OCI-LY7 (cell line): ENCODE measurements around the gene GBP4. TPM values are rescaled to one million over a fixed set of nuclear protein-coding genes. Genes with fewer than 3 reads are reported as not detected.

Experiments used
- Bru-seq: library from RNA; stranded (reverse); fragments of 400-500 nt; gene quantifications from one replicate; lab custom pipeline; 2021; lab: Mats Ljungman, UMichigan
- BruChase-seq, 2 experiments: library from RNA; stranded (reverse); fragments of 400-500 nt; gene quantifications; one replicate each; lab custom pipeline; 2021; lab: Mats Ljungman, UMichigan
- BruUV-seq: library from RNA; stranded (reverse); fragments of 400-500 nt; replicated peaks from 2 replicates; lab custom pipeline; 2021; lab: Mats Ljungman, UMichigan
- CTCF ChIA-PET: fragments of 300-600 bp; sonication (Branson Sonifier 250); formaldehyde crosslinking; loops from one replicate; lab custom pipeline; 2022; ENCODE audit warnings: antibody characterized with exemption; ENCODE audit not compliant: unreplicated experiment; lab: Charles Lee
- POLR2A ChIA-PET: fragments of 300-600 bp; sonication (Branson Sonifier 250); formaldehyde crosslinking; loops from one replicate; lab custom pipeline; 2022; ENCODE audit warnings: antibody characterized with exemption; lab: Charles Lee
- DNase-seq: peaks from one replicate; pipeline ENCODE4 v3.0.0-alpha.2; 2015; ENCODE audit warnings: low spot score
- H2AFZ ChIP-seq: fragments of 200-600 bp; sonication (generic), shearing (Covaris generic); 2 replicates; pipeline ENCODE4 v1.6.1; 2014; ENCODE audit warnings: mild to moderate bottlenecking, antibody characterized with exemption, low read length, moderate library complexity
- H3K27ac ChIP-seq: fragments of 200-600 bp; sonication (generic); 2 replicates; pipeline ENCODE4 v1.5.1; 2014; ENCODE audit warnings: mixed run types, low read depth, mild to moderate bottlenecking, moderate library complexity, low read length, inconsistent platforms; ENCODE audit not compliant: poor library complexity, severe bottlenecking
- H3K36me3 ChIP-seq: fragments of 200-600 bp; sonication (generic); 2 replicates; pipeline ENCODE4 v1.6.1; 2014; ENCODE audit warnings: mild to moderate bottlenecking, antibody characterized with exemption, low read length, moderate library complexity, mixed read lengths; ENCODE audit not compliant: insufficient read depth
- H3K4me1 ChIP-seq: fragments of 200-600 bp; sonication (generic); 2 replicates; pipeline ENCODE4 v1.5.1; 2014; ENCODE audit warnings: mild to moderate bottlenecking, low read length; ENCODE audit not compliant: insufficient read depth, poor library complexity, severe bottlenecking
- H3K4me2 ChIP-seq: fragments of 200-600 bp; sonication (generic); 2 replicates; pipeline ENCODE4 v1.6.1; 2014; ENCODE audit warnings: mild to moderate bottlenecking, low read length
- H3K4me3 ChIP-seq: fragments of 200-600 bp; sonication (generic); 2 replicates; pipeline ENCODE4 v1.5.1; 2014; ENCODE audit warnings: mild to moderate bottlenecking, low read depth, low read length; ENCODE audit not compliant: poor library complexity, severe bottlenecking
- H3K79me2 ChIP-seq: fragments of 200-600 bp; sonication (generic); 2 replicates; pipeline ENCODE4 v1.6.1; 2016; ENCODE audit warnings: low read depth, mild to moderate bottlenecking, low read length, moderate library complexity, mixed read lengths; ENCODE audit not compliant: insufficient read depth
- H3K9me2 ChIP-seq: fragments of 200-600 bp; sonication (generic); 2 replicates; pipeline ENCODE4 v1.6.1; 2016; ENCODE audit warnings: mild to moderate bottlenecking, low read length, mixed read lengths; ENCODE audit not compliant: insufficient read depth
- H3K9me3 ChIP-seq: fragments of 200-600 bp; sonication (generic); 2 replicates; pipeline ENCODE4 v1.6.1; 2014; ENCODE audit warnings: mild to moderate bottlenecking, mixed run types, low read length, mixed read lengths
- H4K20me1 ChIP-seq: fragments of 200-600 bp; sonication (generic); 2 replicates; pipeline ENCODE4 v1.6.1; 2014; ENCODE audit warnings: mild to moderate bottlenecking, antibody characterized with exemption, low read length, moderate library complexity, mixed read lengths; ENCODE audit not compliant: insufficient read depth
- EZH2phosphoT487 ChIP-seq: fragments of 200-600 bp; sonication (generic); IDR thresholded peaks from 2 replicates; pipeline ENCODE4 v1.6.1; 2018; ENCODE audit warnings: low read depth, borderline replicate concordance, mild to moderate bottlenecking, mixed run types, antibody characterized with exemption, low read length, moderate library complexity, mixed read lengths
- intact Hi-C: fragments of 100-400 bp; cut with micrococcal nuclease; formaldehyde crosslinking; loops from one replicate; pipeline ENCODE4 v1.10.0; 2022; ENCODE audit not compliant: unreplicated experiment
- long read RNA-seq: library from polyadenylated mRNA; stranded (forward); transcript quantifications from one replicate; pipeline ENCODE4 v2.0.0, GENCODE V29; 2022
- total RNA-seq, 2 experiments: library from RNA; depleted of rRNA in 1 of 2; stranded (reverse); fragments of >200 nt in 1 of 2; shearing (Covaris generic) in 1 of 2; gene quantifications; 2 replicates each; pipeline ENCODE4 v1.2.3, GENCODE V29; 2014 to 2022
- TF ChIP-seq, protein P1 (sequence below): fragments of 200-600 bp; sonication (generic); conservative IDR thresholded peaks from 2 replicates; pipeline ENCODE4 v1.5.1; 2014; ENCODE audit warnings: mild to moderate bottlenecking, antibody characterized with exemption, low read length, moderate library complexity, mixed read lengths

Gene GBP4, protein sequence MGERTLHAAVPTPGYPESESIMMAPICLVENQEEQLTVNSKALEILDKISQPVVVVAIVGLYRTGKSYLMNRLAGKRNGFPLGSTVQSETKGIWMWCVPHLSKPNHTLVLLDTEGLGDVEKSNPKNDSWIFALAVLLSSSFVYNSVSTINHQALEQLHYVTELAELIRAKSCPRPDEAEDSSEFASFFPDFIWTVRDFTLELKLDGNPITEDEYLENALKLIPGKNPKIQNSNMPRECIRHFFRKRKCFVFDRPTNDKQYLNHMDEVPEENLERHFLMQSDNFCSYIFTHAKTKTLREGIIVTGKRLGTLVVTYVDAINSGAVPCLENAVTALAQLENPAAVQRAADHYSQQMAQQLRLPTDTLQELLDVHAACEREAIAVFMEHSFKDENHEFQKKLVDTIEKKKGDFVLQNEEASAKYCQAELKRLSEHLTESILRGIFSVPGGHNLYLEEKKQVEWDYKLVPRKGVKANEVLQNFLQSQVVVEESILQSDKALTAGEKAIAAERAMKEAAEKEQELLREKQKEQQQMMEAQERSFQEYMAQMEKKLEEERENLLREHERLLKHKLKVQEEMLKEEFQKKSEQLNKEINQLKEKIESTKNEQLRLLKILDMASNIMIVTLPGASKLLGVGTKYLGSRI
- total RNA-seq (2014; rRNA removed; shearing (Covaris generic)) (not detected in 2 replicates), total RNA-seq (2022) (not detected in 2 replicates), Bru-seq, nascent RNA (not detected), BruChase-seq, experiment 1, labeled RNA remaining after a 6-hour chase (not detected), BruChase-seq, experiment 2, labeled RNA remaining after a 2-hour chase (not detected)
- long read RNA-seq, result 0 reads

DNA sequence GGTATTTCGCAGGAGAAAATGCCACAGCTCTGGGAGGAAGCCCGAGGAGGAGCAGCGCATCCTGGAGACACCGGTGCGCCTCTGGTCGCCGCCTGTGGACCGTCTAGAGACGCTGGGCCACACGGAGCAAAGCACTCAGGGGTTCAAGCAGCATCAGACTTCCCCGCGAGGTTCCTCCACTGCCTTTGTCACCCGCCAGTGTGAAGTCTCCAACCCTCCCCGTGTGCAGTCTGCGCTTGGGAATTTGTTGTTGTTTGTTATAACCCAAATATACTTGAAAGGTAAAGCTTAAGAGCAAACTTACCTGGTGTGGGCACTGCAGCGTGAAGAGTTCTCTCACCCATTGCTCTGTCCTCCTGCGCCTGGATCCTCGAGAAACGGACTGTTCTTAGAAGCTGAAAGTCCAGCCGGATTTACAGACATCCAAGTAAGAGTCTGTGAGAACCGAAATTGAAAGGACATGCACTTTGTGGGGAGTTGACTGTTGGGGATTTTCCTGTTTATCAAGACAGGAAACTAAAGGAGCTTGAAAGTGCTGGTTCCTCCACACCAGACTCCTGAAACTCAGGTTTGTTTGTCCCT lies at the start of gene GBP4:
Gene GBP4, minus strand, starts transcription at position 452 of the 582 bp plus-strand sequence. Its CDS starts 108 bp downstream, at position 344.
- POLR2A ChIA-PET, result no interaction called here
- no peak for DNase-seq
- TF ChIP-seq, protein P1, sequence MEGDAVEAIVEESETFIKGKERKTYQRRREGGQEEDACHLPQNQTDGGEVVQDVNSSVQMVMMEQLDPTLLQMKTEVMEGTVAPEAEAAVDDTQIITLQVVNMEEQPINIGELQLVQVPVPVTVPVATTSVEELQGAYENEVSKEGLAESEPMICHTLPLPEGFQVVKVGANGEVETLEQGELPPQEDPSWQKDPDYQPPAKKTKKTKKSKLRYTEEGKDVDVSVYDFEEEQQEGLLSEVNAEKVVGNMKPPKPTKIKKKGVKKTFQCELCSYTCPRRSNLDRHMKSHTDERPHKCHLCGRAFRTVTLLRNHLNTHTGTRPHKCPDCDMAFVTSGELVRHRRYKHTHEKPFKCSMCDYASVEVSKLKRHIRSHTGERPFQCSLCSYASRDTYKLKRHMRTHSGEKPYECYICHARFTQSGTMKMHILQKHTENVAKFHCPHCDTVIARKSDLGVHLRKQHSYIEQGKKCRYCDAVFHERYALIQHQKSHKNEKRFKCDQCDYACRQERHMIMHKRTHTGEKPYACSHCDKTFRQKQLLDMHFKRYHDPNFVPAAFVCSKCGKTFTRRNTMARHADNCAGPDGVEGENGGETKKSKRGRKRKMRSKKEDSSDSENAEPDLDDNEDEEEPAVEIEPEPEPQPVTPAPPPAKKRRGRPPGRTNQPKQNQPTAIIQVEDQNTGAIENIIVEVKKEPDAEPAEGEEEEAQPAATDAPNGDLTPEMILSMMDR, result no peak
- TF ChIP-seq EZH2phosphoT487, result no peak
- Histone ChIP-seq H3K9me2 (no peaks in the 10 kb centered on the region), H3K4me3 (no peak within 1 kb of the TSS), H4K20me1 (no peaks in the 10 kb centered on the region), H3K4me1 (no peaks in the 10 kb centered on the region), H3K4me2 (no peak within 1 kb of the TSS), H3K36me3 (no peaks in the 10 kb centered on the region), H2AFZ (no peak within 1 kb of the TSS), H3K27ac (no peak within 1 kb of the TSS), H3K9me3 (no peaks in the 10 kb centered on the region), H3K79me2 (no peaks in the 10 kb centered on the region)
- CTCF ChIA-PET, result no interaction called here
- BruUV-seq, result no TSS peak
- intact Hi-C loops, result no loop called here

DNA sequence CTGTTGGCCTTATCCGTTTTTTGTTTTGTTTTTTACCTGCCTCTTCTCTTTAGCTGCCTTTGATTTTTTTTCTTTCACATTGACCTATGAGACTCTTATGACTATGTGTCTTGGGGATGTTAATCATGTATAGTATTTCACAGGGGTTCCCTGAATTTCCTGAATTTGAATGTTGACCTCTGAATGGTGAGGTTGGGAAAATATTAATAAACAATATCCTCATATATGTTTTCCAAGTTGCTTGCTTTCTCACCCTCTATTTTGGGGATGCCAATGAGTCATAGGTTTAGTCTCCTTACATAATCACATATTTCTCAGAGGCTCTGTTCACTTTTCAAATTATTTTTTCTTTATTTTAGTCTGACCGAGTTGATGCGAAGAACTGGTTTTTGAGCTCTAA lies 44.3 kb upstream of the GBP4 start:
- TF ChIP-seq EZH2phosphoT487, result no peak
- TF ChIP-seq, protein P1, result no peak
- no peaks in the 10 kb centered on the region for H3K9me3 ChIP-seq
- intact Hi-C loops, result no loop called here
- H3K4me3 ChIP-seq, result no peak overlapping the region
- BruUV-seq, result no TSS peak
- H3K79me2 ChIP-seq, result no peaks in the 10 kb centered on the region
- 0 out of 2 replicates have a peak, but pooled peaks cover 2% of the 10 kb centered on the region for H3K9me2 ChIP-seq
- no peak overlapping the region for H2AFZ ChIP-seq
- H4K20me1 ChIP-seq, result no peaks in the 10 kb centered on the region
- POLR2A ChIA-PET, result no interaction called here
- H3K27ac ChIP-seq, result no peak overlapping the region
- no peaks in the 10 kb centered on the region for H3K36me3 ChIP-seq
- no peak for DNase-seq
- H3K4me1 ChIP-seq, result no peaks in the 10 kb centered on the region
- no peak overlapping the region for H3K4me2 ChIP-seq
- CTCF ChIA-PET, result no interaction called here
